Dendritic cell treated with granulocyte-macrophage colony-stimulating factor and Interleukin-4, amounts not matched to agents 40 ng/mL and 50 ng/mL, for 4 days (primary cell): ENCODE data around the gene ZNF747.

Experiments
- H3K27ac Mint-ChIP-seq: one replicate; pipeline ENCODE4 v1.8.0; 2022; ENCODE audit warnings: mild to moderate bottlenecking, mixed read lengths
- H3K27me3 Mint-ChIP-seq: one replicate; pipeline ENCODE4 v1.8.0; 2022; ENCODE audit warnings: mild to moderate bottlenecking, mixed read lengths
- H3K36me3 Mint-ChIP-seq: one replicate; pipeline ENCODE4 v1.8.0; 2022; ENCODE audit warnings: low read depth, mixed read lengths
- H3K4me1 Mint-ChIP-seq: one replicate; pipeline ENCODE4 v1.8.0; 2022; ENCODE audit warnings: low read depth, mixed read lengths
- H3K4me3 Mint-ChIP-seq: one replicate; pipeline ENCODE4 v1.8.0; 2022; ENCODE audit warnings: mild to moderate bottlenecking, moderate library complexity, mixed read lengths
- H3K9me3 Mint-ChIP-seq: one replicate; pipeline ENCODE4 v1.8.0; 2022; ENCODE audit warnings: mixed read lengths
- intact Hi-C: fragments of 100-400 bp; cut with micrococcal nuclease; formaldehyde crosslinking; loops from one replicate; pipeline ENCODE4 v1.15.0; 2022

The ZNF747 gene

GRCh38 chr16:30533146-30533522 lies 1.5 kb downstream of the ZNF747 start:
- Mint-ChIP-seq H3K27ac (peak overlapping the region; percentile 90), H3K36me3 (peaks cover 58% of the 10 kb centered on the region), H3K4me3 (peak overlapping the region; percentile 67), H3K4me1 (peaks cover 69% of the 10 kb centered on the region), H3K9me3 (no peaks in the 10 kb centered on the region), H3K27me3 (no peaks in the 10 kb centered on the region)
- intact Hi-C loops, result no loop called here

- Mint-ChIP-seq H3K27ac (peak overlapping the region; percentile 90), H3K36me3 (peaks cover 52% of the 10 kb centered on the region), H3K9me3 (no peaks in the 10 kb centered on the region), H3K27me3 (no peaks in the 10 kb centered on the region), H3K4me3 (peak overlapping the region; percentile 9), H3K4me1 (peaks cover 71% of the 10 kb centered on the region)
- intact Hi-C loops, result no loop called here
These were observed 2.1 kb downstream of the ZNF747 start for GRCh38 chr16:30532285-30533145.

- Mint-ChIP-seq H3K4me3 (no peak overlapping the region), H3K36me3 (peaks cover 51% of the 10 kb centered on the region), H3K27me3 (no peaks in the 10 kb centered on the region), H3K4me1 (peaks cover 61% of the 10 kb centered on the region), H3K27ac (peak overlapping the region; percentile 99), H3K9me3 (no peaks in the 10 kb centered on the region)
- intact Hi-C loops, result no loop called here
These were observed 4.3 kb downstream of the ZNF747 start for GRCh38 chr16:30530163-30531037.

- H3K4me3 Mint-ChIP-seq, result no peak overlapping the region
- H3K4me1 Mint-ChIP-seq, result peaks cover 70% of the 10 kb centered on the region
- H3K27me3 Mint-ChIP-seq, result no peaks in the 10 kb centered on the region
- H3K27ac Mint-ChIP-seq, result peak overlapping the region; percentile 99
- H3K9me3 Mint-ChIP-seq, result no peaks in the 10 kb centered on the region
- intact Hi-C loops, result loop anchor here (5.0 kb wide), 1 partner anchor 43 kb away; the partner anchor contains the start of gene ZNF688
- peaks cover 53% of the 10 kb centered on the region for H3K36me3 Mint-ChIP-seq
These were observed 5.7 kb downstream of the ZNF747 start for GRCh38 chr16:30528799-30529457.

- Mint-ChIP-seq H3K27me3 (no peaks in the 10 kb centered on the region), H3K4me1 (peaks cover 67% of the 10 kb centered on the region), H3K27ac (peak overlapping the region; percentile 99), H3K9me3 (no peaks in the 10 kb centered on the region), H3K36me3 (peaks cover 48% of the 10 kb centered on the region), H3K4me3 (peak overlapping the region; percentile 76)
- intact Hi-C loops, result loop anchor here (2.0 to 5.0 kb wide), 3 partner anchors 45 to 173 kb away; partner anchors contain the start of genes CD2BP2 and ZNF688
These were observed 7.0 kb downstream of the ZNF747 start for GRCh38 chr16:30527635-30528178.

- Mint-ChIP-seq H3K4me3 (peak overlapping the region; percentile 76), H3K4me1 (peaks cover 67% of the 10 kb centered on the region), H3K9me3 (no peaks in the 10 kb centered on the region), H3K27me3 (no peaks in the 10 kb centered on the region), H3K27ac (peak overlapping the region; percentile 99), H3K36me3 (peaks cover 47% of the 10 kb centered on the region)
- intact Hi-C loops, result loop anchor here (1.0 to 5.0 kb wide), 4 partner anchors 45 to 172 kb away; partner anchors contain the start of genes CD2BP2, ZNF688 and ZNF785
These were observed 7.6 kb downstream of the ZNF747 start for GRCh38 chr16:30526823-30527634.

GRCh38 chr16:30526137-30526822 lies 8.4 kb downstream of the ZNF747 start, which contains the start of gene ZNF768:
TSS of gene ZNF768 (minus strand) at chr16:30526566. CDS start at chr16:30526413, 153 bp downstream.
- Mint-ChIP-seq H3K27ac (peak within 1 kb of the TSS; percentile 99), H3K4me1 (peaks cover 65% of the 10 kb centered on the region), H3K36me3 (peaks cover 47% of the 10 kb centered on the region), H3K9me3 (no peaks in the 10 kb centered on the region), H3K27me3 (no peaks in the 10 kb centered on the region), H3K4me3 (peak within 1 kb of the TSS; percentile 93)
- intact Hi-C loops, result loop anchor here (1.0 to 5.0 kb wide), 4 partner anchors 46 to 171 kb away; partner anchors contain the start of genes CD2BP2, ZNF688 and ZNF785

- Mint-ChIP-seq H3K4me3 (peak overlapping the region; percentile 93), H3K27me3 (no peaks in the 10 kb centered on the region), H3K27ac (peak overlapping the region; percentile 99), H3K9me3 (no peaks in the 10 kb centered on the region), H3K36me3 (peaks cover 46% of the 10 kb centered on the region), H3K4me1 (peaks cover 60% of the 10 kb centered on the region)
- intact Hi-C loops, result loop anchor here (1.0 to 5.0 kb wide), 4 partner anchors 47 to 171 kb away; partner anchors contain the start of genes CD2BP2, ZNF688 and ZNF785
These were observed 8.9 kb downstream of the ZNF747 start for GRCh38 chr16:30525844-30526136.

- peaks cover 51% of the 10 kb centered on the region for H3K4me1 Mint-ChIP-seq
These were observed 9.8 kb downstream of the ZNF747 start for GRCh38 chr16:30524575-30525568.

GRCh38 chr16:30523768-30524574 lies 10.7 kb downstream of the ZNF747 start:
- Mint-ChIP-seq H3K27ac (no peak overlapping the region), H3K9me3 (no peaks in the 10 kb centered on the region)

More at GRCh38 chr16:30524575-30525568, 9.8 kb downstream of the ZNF747 start:
- Mint-ChIP-seq H3K9me3 (no peaks in the 10 kb centered on the region), H3K27ac (no peak overlapping the region), H3K4me3 (no peak overlapping the region), H3K27me3 (no peaks in the 10 kb centered on the region), H3K36me3 (peaks cover 49% of the 10 kb centered on the region)
- intact Hi-C loops, result loop anchor here (5.0 kb wide), 1 partner anchor 47 kb away; the partner anchor contains the start of gene ZNF688

More at GRCh38 chr16:30523768-30524574, 10.7 kb downstream of the ZNF747 start:
- intact Hi-C loops, result no loop called here
- Mint-ChIP-seq H3K27me3 (no peaks in the 10 kb centered on the region), H3K4me3 (no peak overlapping the region), H3K36me3 (peaks cover 58% of the 10 kb centered on the region), H3K4me1 (peaks cover 42% of the 10 kb centered on the region)
